Measurements from ENCODE around the gene SPDYE4. TPM values are rescaled to one million over a fixed set of nuclear protein-coding genes. Genes with fewer than 3 reads are reported as not detected.

SPDYE4 gene
- total and polyA plus RNA-seq, 7 experiments from 2014 or later = 0.34 TPM; not detected in 6

GRCh38 chr17:8713315-8713714 is 45.0 kb downstream of the SPDYE4 start:
- peaks cover 0 to 2% (median 0%) of the 10 kb centered on the region in 7 donors for H3K4me1 Mint-ChIP-seq
- intact Hi-C loops (cut with micrococcal nuclease) = no loop called here
- Histone ChIP-seq H3K36me3 (ENCODE audit: control insufficient read depth in 2 of 3, insufficient read depth in 3 of 3, low read length in 3 of 3) (no peaks in the 10 kb centered on the region), H3K4me1 (ENCODE audit: control insufficient read depth in 2 of 2, insufficient read depth in 2 of 2, low read length in 2 of 2) (no peaks in the 10 kb centered on the region), H3K9me3 (ENCODE audit: control insufficient read depth in 2 of 3, low read length in 3 of 3) (no peaks in the 10 kb centered on the region), H3K27ac (ENCODE audit: low read depth, low read length) (no peak overlapping the region), H3K4me3 (ENCODE audit: low read length) (no peak overlapping the region), H3K27me3 (ENCODE audit: control insufficient read depth in 2 of 2, insufficient read depth in 2 of 2, low read length in 2 of 2) (no peaks in the 10 kb centered on the region)
- ChIA-PET POLR2A (no interaction called here), CTCF (no interaction called here)
- H3K9me3 Mint-ChIP-seq = peaks cover 0 to 4% (median 0%) of the 10 kb centered on the region in 11 donors
- peaks cover 3 to 17% (median 8%) of the 10 kb centered on the region in 5 donors for H3K27me3 Mint-ChIP-seq
- no peak overlapping the region for H3K4me3 Mint-ChIP-seq
- ATAC-seq = no peak
- no peaks in the 10 kb centered on the region for H3K36me3 Mint-ChIP-seq
- DNase-seq = no peak
- no peak overlapping the region for H3K27ac Mint-ChIP-seq

GRCh38 chr17:8712698-8713097 is 45.6 kb downstream of the SPDYE4 start:
- Mint-ChIP-seq H3K4me3 (no peak overlapping the region), H3K4me1 (peaks cover 0 to 2% (median 0%) of the 10 kb centered on the region in 7 donors), H3K27ac (no peak overlapping the region), H3K36me3 (no peaks in the 10 kb centered on the region), H3K27me3 (peaks cover 6 to 23% (median 14%) of the 10 kb centered on the region in 5 donors), H3K9me3 (peaks cover 0 to 4% (median 0%) of the 10 kb centered on the region in 11 donors)
- DNase-seq (no peak), ATAC-seq (no peak)
- H3K4me3 ChIP-seq (ENCODE audit: low read length) = no peak overlapping the region
- no peak overlapping the region for H3K27ac ChIP-seq (ENCODE audit: low read depth, low read length)
- H3K4me1 ChIP-seq (ENCODE audit: control insufficient read depth in 2 of 2, insufficient read depth in 2 of 2, low read length in 2 of 2) = no peaks in the 10 kb centered on the region
- intact Hi-C loops (cut with micrococcal nuclease) = no loop called here
- ChIA-PET POLR2A (no interaction called here), CTCF (no interaction called here)
- H3K36me3 ChIP-seq (ENCODE audit: control insufficient read depth in 2 of 3, insufficient read depth in 3 of 3, low read length in 3 of 3) = no peaks in the 10 kb centered on the region
- no peaks in the 10 kb centered on the region for H3K27me3 ChIP-seq (ENCODE audit: control insufficient read depth in 2 of 2, insufficient read depth in 2 of 2, low read length in 2 of 2)
- H3K9me3 ChIP-seq (ENCODE audit: control insufficient read depth in 2 of 3, low read length in 3 of 3) = no peaks in the 10 kb centered on the region

GRCh38 chr17:8711291-8711690 is 47.1 kb downstream of the SPDYE4 start:
- intact Hi-C loops (cut with micrococcal nuclease) = no loop called here
- Mint-ChIP-seq H3K4me1 (peaks cover 0 to 2% (median 0%) of the 10 kb centered on the region in 7 donors), H3K27ac (no peak overlapping the region), H3K36me3 (no peaks in the 10 kb centered on the region), H3K27me3 (peaks cover 6 to 24% (median 15%) of the 10 kb centered on the region in 5 donors), H3K4me3 (no peak overlapping the region), H3K9me3 (peaks cover 0 to 3% (median 0%) of the 10 kb centered on the region in 11 donors)
- H3K9me3 ChIP-seq (ENCODE audit: control insufficient read depth in 2 of 3, low read length in 3 of 3) = no peaks in the 10 kb centered on the region
- H3K36me3 ChIP-seq (ENCODE audit: control insufficient read depth in 2 of 3, insufficient read depth in 3 of 3, low read length in 3 of 3) = no peaks in the 10 kb centered on the region
- H3K4me1 ChIP-seq (ENCODE audit: control insufficient read depth in 2 of 2, insufficient read depth in 2 of 2, low read length in 2 of 2) = no peaks in the 10 kb centered on the region
- CTCF ChIA-PET = no interaction called here
- ATAC-seq = no peak
- H3K4me3 ChIP-seq (ENCODE audit: low read length) = no peak overlapping the region
- no peak for DNase-seq
- no peak overlapping the region for H3K27ac ChIP-seq (ENCODE audit: low read depth, low read length)
- no peaks in the 10 kb centered on the region for H3K27me3 ChIP-seq (ENCODE audit: control insufficient read depth in 2 of 2, insufficient read depth in 2 of 2, low read length in 2 of 2)
- POLR2A ChIA-PET = interaction anchor here (0.6 kb wide), 1 partner anchor 109 kb away, joined by 3 read pairs; no protein-coding TSS in a partner anchor

GRCh38 chr17:8710813-8711212 is 47.5 kb downstream of the SPDYE4 start:
- Histone ChIP-seq H3K9me3 (ENCODE audit: control insufficient read depth in 2 of 3, low read length in 3 of 3) (no peaks in the 10 kb centered on the region), H3K36me3 (ENCODE audit: control insufficient read depth in 2 of 3, insufficient read depth in 3 of 3, low read length in 3 of 3) (no peaks in the 10 kb centered on the region), H3K4me3 (ENCODE audit: low read length) (no peak overlapping the region), H3K4me1 (ENCODE audit: control insufficient read depth in 2 of 2, insufficient read depth in 2 of 2, low read length in 2 of 2) (no peaks in the 10 kb centered on the region), H3K27me3 (ENCODE audit: control insufficient read depth in 2 of 2, insufficient read depth in 2 of 2, low read length in 2 of 2) (no peaks in the 10 kb centered on the region), H3K27ac (ENCODE audit: low read depth, low read length) (no peak overlapping the region)
- ChIA-PET CTCF (interaction anchor here (1.0 kb wide), 1 partner anchor 10 kb away, joined by 3 read pairs; no protein-coding TSS in a partner anchor), POLR2A (interaction anchor here (0.6 kb wide), 1 partner anchor 110 kb away, joined by 3 read pairs; no protein-coding TSS in a partner anchor)
- DNase-seq (no peak), ATAC-seq (no peak)
- H3K4me3 Mint-ChIP-seq = no peak overlapping the region
- peaks cover 0 to 3% (median 0%) of the 10 kb centered on the region in 11 donors for H3K9me3 Mint-ChIP-seq
- no peak overlapping the region for H3K27ac Mint-ChIP-seq
- intact Hi-C loops (cut with micrococcal nuclease) = no loop called here
- peaks cover 0 to 2% (median 0%) of the 10 kb centered on the region in 7 donors for H3K4me1 Mint-ChIP-seq
- H3K27me3 Mint-ChIP-seq = peaks cover 6 to 24% (median 20%) of the 10 kb centered on the region in 5 donors
- no peaks in the 10 kb centered on the region for H3K36me3 Mint-ChIP-seq

GRCh38 chr17:8709006-8709405 is 49.3 kb downstream of the SPDYE4 start:
- H3K4me3 Mint-ChIP-seq = no peak overlapping the region
- no peak overlapping the region for H3K27ac Mint-ChIP-seq
- no peaks in the 10 kb centered on the region for H3K4me1 ChIP-seq (ENCODE audit: control insufficient read depth in 2 of 2, insufficient read depth in 2 of 2, low read length in 2 of 2)
- H3K9me3 ChIP-seq (ENCODE audit: control insufficient read depth in 2 of 3, low read length in 3 of 3) = no peaks in the 10 kb centered on the region
- ATAC-seq (no peak), DNase-seq (no peak)
- no peaks in the 10 kb centered on the region for H3K36me3 ChIP-seq (ENCODE audit: control insufficient read depth in 2 of 3, insufficient read depth in 3 of 3, low read length in 3 of 3)
- peaks cover 14 to 31% (median 25%) of the 10 kb centered on the region in 5 donors for H3K27me3 Mint-ChIP-seq
- no peaks in the 10 kb centered on the region for H3K9me3 Mint-ChIP-seq
- H3K4me3 ChIP-seq (ENCODE audit: low read length) = no peak overlapping the region
- ChIA-PET CTCF (interaction anchor here (0.5 kb wide), 1 partner anchor 649 kb away, joined by 5 read pairs; no protein-coding TSS in a partner anchor), POLR2A (interaction anchor here (0.6 kb wide), 1 partner anchor 20 kb away, joined by 3 read pairs; no protein-coding TSS in a partner anchor)
- no peaks in the 10 kb centered on the region for H3K4me1 Mint-ChIP-seq
- no peak overlapping the region for H3K27ac ChIP-seq (ENCODE audit: low read depth, low read length)
- H3K27me3 ChIP-seq (ENCODE audit: control insufficient read depth in 2 of 2, insufficient read depth in 2 of 2, low read length in 2 of 2) = no peaks in the 10 kb centered on the region
- intact Hi-C loops (cut with micrococcal nuclease) = no loop called here
- H3K36me3 Mint-ChIP-seq = no peaks in the 10 kb centered on the region

GRCh38 chr17:8708025-8708461 is 50.3 kb downstream of the SPDYE4 start:
- Mint-ChIP-seq H3K4me3 (no peak overlapping the region), H3K27me3 (peaks cover 18 to 38% (median 30%) of the 10 kb centered on the region in 5 donors), H3K4me1 (no peaks in the 10 kb centered on the region), H3K27ac (no peak overlapping the region), H3K9me3 (no peaks in the 10 kb centered on the region), H3K36me3 (no peaks in the 10 kb centered on the region)
- intact Hi-C loops (cut with micrococcal nuclease) = no loop called here
- CTCF ChIA-PET = no interaction called here
- H3K4me1 ChIP-seq (ENCODE audit: control insufficient read depth in 2 of 2, insufficient read depth in 2 of 2, low read length in 2 of 2) = no peaks in the 10 kb centered on the region
- no peak overlapping the region for H3K27ac ChIP-seq (ENCODE audit: low read depth, low read length)
- no peak overlapping the region for H3K4me3 ChIP-seq (ENCODE audit: low read length)
- POLR2A ChIA-PET = interaction anchor here (0.6 kb wide), 1 partner anchor 21 kb away, joined by 3 read pairs; no protein-coding TSS in a partner anchor
- no peaks in the 10 kb centered on the region for H3K9me3 ChIP-seq (ENCODE audit: control insufficient read depth in 2 of 3, low read length in 3 of 3)
- no peaks in the 10 kb centered on the region for H3K36me3 ChIP-seq (ENCODE audit: control insufficient read depth in 2 of 3, insufficient read depth in 3 of 3, low read length in 3 of 3)
- no peaks in the 10 kb centered on the region for H3K27me3 ChIP-seq (ENCODE audit: control insufficient read depth in 2 of 2, insufficient read depth in 2 of 2, low read length in 2 of 2)
- ATAC-seq = no peak
- no peak for DNase-seq

GRCh38 chr17:8707332-8708024 is 50.9 kb downstream of the SPDYE4 start:
- intact Hi-C loops (cut with micrococcal nuclease) = no loop called here
- H3K27ac Mint-ChIP-seq = no peak overlapping the region

More at GRCh38 chr17:8707332-8708024, 50.9 kb downstream of the SPDYE4 start:
- no peak overlapping the region for H3K4me3 ChIP-seq (ENCODE audit: low read length)
- ChIA-PET POLR2A (no interaction called here), CTCF (no interaction called here)
- no peaks in the 10 kb centered on the region for H3K36me3 ChIP-seq (ENCODE audit: control insufficient read depth in 2 of 3, insufficient read depth in 3 of 3, low read length in 3 of 3)
- Mint-ChIP-seq H3K4me1 (no peaks in the 10 kb centered on the region), H3K4me3 (no peak overlapping the region), H3K27me3 (peaks cover 16 to 41% (median 30%) of the 10 kb centered on the region in 5 donors), H3K36me3 (no peaks in the 10 kb centered on the region), H3K9me3 (no peaks in the 10 kb centered on the region)
- H3K9me3 ChIP-seq (ENCODE audit: control insufficient read depth in 2 of 3, low read length in 3 of 3) = no peaks in the 10 kb centered on the region
- H3K4me1 ChIP-seq (ENCODE audit: control insufficient read depth in 2 of 2, insufficient read depth in 2 of 2, low read length in 2 of 2) = no peaks in the 10 kb centered on the region
- DNase-seq (no peak), ATAC-seq (no peak)
- H3K27me3 ChIP-seq (ENCODE audit: control insufficient read depth in 2 of 2, insufficient read depth in 2 of 2, low read length in 2 of 2) = no peaks in the 10 kb centered on the region
- no peak overlapping the region for H3K27ac ChIP-seq (ENCODE audit: low read depth, low read length)

Data from naive thymus-derived CD4-positive, alpha-beta T cell (primary cell).